Suprapubic skin (tissue), 4 donors: ENCODE results near the gene BMP2K. TPM values are rescaled to one million over a fixed set of nuclear protein-coding genes. Genes with fewer than 3 reads are reported as not detected.

Experiments
- DNase-seq, 2 donors: peaks; one replicate each; pipeline ENCODE4 v3.0.0-alpha.2; 2019; ENCODE audit warnings: low spot score in 2 of 2
- H3K27ac ChIP-seq: fragments of 200-600 bp; sonication (generic); one replicate; pipeline ENCODE4 v1.5.1; 2019
- H3K27me3 ChIP-seq: fragments of 200-600 bp; sonication (generic); one replicate; pipeline ENCODE4 v1.5.1; 2019
- H3K36me3 ChIP-seq: fragments of 200-600 bp; sonication (generic); one replicate; pipeline ENCODE4 v1.5.1; 2019
- H3K4me1 ChIP-seq: fragments of 200-600 bp; sonication (generic); one replicate; pipeline ENCODE4 v1.5.1; 2019
- H3K4me3 ChIP-seq: fragments of 200-600 bp; sonication (generic); one replicate; pipeline ENCODE4 v1.5.1; 2019; ENCODE audit warnings: mild to moderate bottlenecking
- H3K9me3 ChIP-seq: fragments of 200-600 bp; sonication (generic); one replicate; pipeline ENCODE4 v1.5.1; 2019
- CTCF ChIP-seq, 2 donors: fragments of 200-600 bp in 1 of 2; fragments of 450-650 bp in 1 of 2; sonication (generic) in 1 of 2; IDR thresholded peaks; one replicate each; pipeline ENCODE4 v1.5.1; 2016 to 2019; ENCODE audit warnings: antibody characterized with exemption in 2 of 2, mild to moderate bottlenecking in 1 of 2, moderate library complexity in 1 of 2
- EP300 ChIP-seq: sonication (generic); formaldehyde crosslinking; IDR thresholded peaks from one replicate; pipeline ENCODE4 v1.6.1; 2017; ENCODE audit warnings: antibody characterized with exemption
- POLR2A ChIP-seq, 2 donors: fragments of 450-650 bp; IDR thresholded peaks; one replicate each; pipeline ENCODE4 v1.6.1; 2017; ENCODE audit warnings: antibody characterized with exemption in 2 of 2, mild to moderate bottlenecking in 2 of 2, moderate library complexity in 2 of 2
- POLR2AphosphoS5 ChIP-seq, 3 donors: sonication (generic); formaldehyde crosslinking; IDR thresholded peaks; one replicate each; pipeline ENCODE4 v1.6.1; 2017; ENCODE audit warnings: antibody characterized with exemption in 3 of 3
- WGBS: methylation state at CpG from one replicate; pipeline ENCODE4 v1.1.5; 2018; 5-methylcytosine and 5-hydroxymethylcytosine counted together
- total RNA-seq, 4 donors: library from RNA; depleted of rRNA; stranded (reverse); fragments of >200 nt; gene quantifications; one replicate each; pipeline ENCODE4 v1.1.0, GENCODE V29; 2016

Gene BMP2K
- total RNA-seq, 4 donors from 2014 or later: 29.7 to 79.1 (median 34.2) TPM

GRCh38 chr4:78878031-78878430, 101.9 kb downstream of the BMP2K start:
- WGBS: 97% methylated on average over 1 of the region's 1 CpG

GRCh38 chr4:78880874-78881492, 104.8 kb downstream of the BMP2K start:
- H3K9me3 ChIP-seq: no peaks in the 10 kb centered on the region
- TF ChIP-seq EP300 (no peak), POLR2A (IDR thresholded peaks at IDR 0.05) (no peak), POLR2AphosphoS5 (IDR thresholded peaks at IDR 0.05) (no peak), CTCF (IDR thresholded peaks at IDR 0.05) (no peak)
- H3K27me3 ChIP-seq: no peaks in the 10 kb centered on the region
- no peak overlapping the region for H3K27ac ChIP-seq
- H3K4me1 ChIP-seq: no peaks in the 10 kb centered on the region
- H3K36me3 ChIP-seq: peaks cover 20% of the 10 kb centered on the region
- no peak for DNase-seq
- H3K4me3 ChIP-seq: no peak overlapping the region

More at GRCh38 chr4:78878031-78878430, 101.9 kb downstream of the BMP2K start:
- Histone ChIP-seq H3K4me3 (no peak overlapping the region), H3K36me3 (peaks cover 38% of the 10 kb centered on the region), H3K27ac (no peak overlapping the region), H3K27me3 (no peaks in the 10 kb centered on the region), H3K9me3 (no peaks in the 10 kb centered on the region), H3K4me1 (no peaks in the 10 kb centered on the region)
- TF ChIP-seq CTCF (IDR thresholded peaks at IDR 0.05): no peak
- no peak for TF ChIP-seq EP300
- no peak for TF ChIP-seq POLR2A (IDR thresholded peaks at IDR 0.05)
- no peak for TF ChIP-seq POLR2AphosphoS5 (IDR thresholded peaks at IDR 0.05)
- DNase-seq: no peak

GRCh38 chr4:78885598-78885997, 109.4 kb downstream of the BMP2K start:
- Histone ChIP-seq H3K4me3 (no peak overlapping the region), H3K27ac (no peak overlapping the region)
- no peak for DNase-seq

GRCh38 chr4:78889955-78890354, 113.8 kb downstream of the BMP2K start:
- no peak for DNase-seq
- Histone ChIP-seq H3K4me1 (no peaks in the 10 kb centered on the region), H3K9me3 (no peaks in the 10 kb centered on the region), H3K4me3 (no peak overlapping the region), H3K27me3 (no peaks in the 10 kb centered on the region), H3K36me3 (peaks cover 57% of the 10 kb centered on the region), H3K27ac (no peak overlapping the region)
- no peak for TF ChIP-seq CTCF (IDR thresholded peaks at IDR 0.05)
- TF ChIP-seq POLR2AphosphoS5 (IDR thresholded peaks at IDR 0.05): no peak
- TF ChIP-seq POLR2A (IDR thresholded peaks at IDR 0.05): no peak
- no peak for TF ChIP-seq EP300

More at GRCh38 chr4:78885598-78885997, 109.4 kb downstream of the BMP2K start:
- Histone ChIP-seq H3K27me3 (no peaks in the 10 kb centered on the region), H3K36me3 (peaks cover 30% of the 10 kb centered on the region), H3K4me1 (no peaks in the 10 kb centered on the region), H3K9me3 (no peaks in the 10 kb centered on the region)
- TF ChIP-seq POLR2A (IDR thresholded peaks at IDR 0.05): no peak
- no peak for TF ChIP-seq POLR2AphosphoS5 (IDR thresholded peaks at IDR 0.05)
- no peak for TF ChIP-seq EP300
- no peak for TF ChIP-seq CTCF (IDR thresholded peaks at IDR 0.05)

- H3K36me3 ChIP-seq: peaks cover 19% of the 10 kb centered on the region
- H3K27me3 ChIP-seq: no peaks in the 10 kb centered on the region
- no peak for TF ChIP-seq EP300
- no peak for TF ChIP-seq CTCF (IDR thresholded peaks at IDR 0.05)
- no peak for TF ChIP-seq POLR2AphosphoS5 (IDR thresholded peaks at IDR 0.05)
- no peak for TF ChIP-seq POLR2A (IDR thresholded peaks at IDR 0.05)
- H3K9me3 ChIP-seq: no peaks in the 10 kb centered on the region
- DNase-seq: no peak
- no peak overlapping the region for H3K4me3 ChIP-seq
- no peaks in the 10 kb centered on the region for H3K4me1 ChIP-seq
- no peak overlapping the region for H3K27ac ChIP-seq
Measured at GRCh38 chr4:78899302-78899701, 123.2 kb downstream of the BMP2K start.
